ENCODE measurements around the gene RHOF. TPM values are rescaled to one million over a fixed set of nuclear protein-coding genes. Genes with fewer than 3 reads are reported as not detected.
A peak's percentile ranks its signal among the peaks of the same experiment; 100 is the strongest.

The RHOF gene
- polyA plus RNA-seq, 3 donors from 2014 or later = 97.6 to 183 (median 128) TPM

GRCh38 chr12:121827351-121828099 lies 34.0 kb upstream of the RHOF start:
- Mint-ChIP-seq H3K4me1 (no peaks in the 10 kb centered on the region), H3K27ac (no peak overlapping the region), H3K4me3 (no peak overlapping the region), H3K27me3 (ENCODE audit: low read depth in 3 of 3) (peaks cover 4 to 5% (median 4%) of the 10 kb centered on the region in 3 donors), H3K36me3 (peaks cover 9 to 32% (median 17%) of the 10 kb centered on the region in 3 donors), H3K9me3 (peaks cover 0 to 2% (median 0%) of the 10 kb centered on the region in 6 donors)
- no peak for DNase-seq

DNA sequence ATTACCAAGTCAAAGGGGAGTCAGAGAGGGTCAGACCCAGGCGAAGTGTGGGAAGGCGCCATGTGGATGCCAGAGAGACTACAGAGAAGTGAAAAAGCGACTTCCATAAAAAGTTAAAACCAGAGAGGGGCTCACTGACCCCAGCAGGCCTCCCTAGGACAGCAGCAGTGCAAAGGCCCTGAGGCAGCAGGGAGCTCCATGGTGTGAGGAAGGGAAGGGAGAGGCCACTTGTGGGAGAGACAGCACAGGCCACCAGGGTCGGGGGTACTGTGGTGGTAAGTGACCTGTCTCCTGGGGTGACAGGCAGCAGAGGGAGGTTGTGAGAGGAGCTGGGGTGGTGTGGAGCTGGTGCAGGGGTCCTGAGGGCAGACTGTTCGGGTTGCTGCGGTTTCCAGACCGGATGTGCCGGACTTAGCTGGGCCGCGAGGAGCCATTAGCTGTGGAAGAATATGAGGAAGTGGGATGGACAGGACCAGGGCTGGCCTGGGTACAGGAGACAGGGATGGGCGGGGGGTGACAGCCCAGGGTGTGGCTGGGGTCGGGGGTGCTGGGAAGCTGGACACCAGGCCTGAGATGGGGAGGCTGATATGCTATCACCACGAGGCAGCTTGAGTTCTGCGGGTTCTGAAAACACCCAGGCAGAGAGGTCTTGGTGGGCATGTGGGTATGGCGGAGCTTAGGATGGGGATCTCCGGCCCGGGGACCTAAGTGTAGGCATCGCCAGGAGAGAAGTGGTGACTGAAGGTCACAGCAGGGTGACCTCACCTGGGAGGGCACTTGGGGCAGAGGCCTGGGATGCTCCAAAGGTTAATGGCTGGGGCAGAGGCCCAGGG lies 33.0 kb upstream of the RHOF start:
- Mint-ChIP-seq H3K27ac (peak overlapping the region in 5 of 6 donors; percentile 40 to 85 (median 67)), H3K4me1 (no peaks in the 10 kb centered on the region), H3K4me3 (no peak overlapping the region), H3K36me3 (peaks cover 9 to 22% (median 16%) of the 10 kb centered on the region in 3 donors), H3K27me3 (ENCODE audit: low read depth in 3 of 3) (peaks cover 4 to 5% (median 4%) of the 10 kb centered on the region in 3 donors), H3K9me3 (peaks cover 0 to 2% (median 0%) of the 10 kb centered on the region in 6 donors)
- DNase-seq = no peak

DNA sequence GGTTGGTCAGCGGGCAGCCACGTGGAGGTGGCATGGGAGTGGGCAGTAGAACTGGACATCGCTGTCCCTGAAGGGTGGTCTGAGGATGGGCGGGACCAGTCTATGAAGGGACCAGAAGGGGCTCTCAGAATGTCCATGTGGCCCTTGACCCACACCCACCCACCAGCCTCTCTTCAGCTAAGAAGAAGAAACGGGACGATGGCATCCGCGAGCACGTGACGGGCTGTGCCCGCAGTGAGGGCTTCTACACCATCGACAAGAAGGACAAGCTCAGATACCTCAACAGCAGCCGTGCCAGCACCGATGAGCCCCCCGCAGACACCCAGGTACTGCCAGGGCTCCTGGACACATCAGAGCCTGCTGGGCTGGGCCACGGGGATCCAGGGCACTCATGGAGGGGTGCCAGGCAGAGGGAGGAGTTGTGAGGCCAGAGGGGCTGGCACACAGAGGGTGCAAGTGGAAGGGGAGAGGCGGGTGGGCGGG lies 31.6 kb upstream of the RHOF start:
- Mint-ChIP-seq H3K4me1 (no peaks in the 10 kb centered on the region), H3K27ac (peak overlapping the region in 1 of 6 donors; percentile 64), H3K4me3 (no peak overlapping the region), H3K9me3 (peaks cover 0 to 2% (median 0%) of the 10 kb centered on the region in 6 donors), H3K27me3 (ENCODE audit: low read depth in 3 of 3) (peaks cover 4 to 5% (median 4%) of the 10 kb centered on the region in 3 donors), H3K36me3 (peaks cover 6 to 25% (median 18%) of the 10 kb centered on the region in 3 donors)
- no peak for DNase-seq

GRCh38 chr12:121823727-121824115 lies 30.2 kb upstream of the RHOF start:
- no peak for DNase-seq
- Mint-ChIP-seq H3K27ac (no peak overlapping the region), H3K4me3 (no peak overlapping the region)

DNA sequence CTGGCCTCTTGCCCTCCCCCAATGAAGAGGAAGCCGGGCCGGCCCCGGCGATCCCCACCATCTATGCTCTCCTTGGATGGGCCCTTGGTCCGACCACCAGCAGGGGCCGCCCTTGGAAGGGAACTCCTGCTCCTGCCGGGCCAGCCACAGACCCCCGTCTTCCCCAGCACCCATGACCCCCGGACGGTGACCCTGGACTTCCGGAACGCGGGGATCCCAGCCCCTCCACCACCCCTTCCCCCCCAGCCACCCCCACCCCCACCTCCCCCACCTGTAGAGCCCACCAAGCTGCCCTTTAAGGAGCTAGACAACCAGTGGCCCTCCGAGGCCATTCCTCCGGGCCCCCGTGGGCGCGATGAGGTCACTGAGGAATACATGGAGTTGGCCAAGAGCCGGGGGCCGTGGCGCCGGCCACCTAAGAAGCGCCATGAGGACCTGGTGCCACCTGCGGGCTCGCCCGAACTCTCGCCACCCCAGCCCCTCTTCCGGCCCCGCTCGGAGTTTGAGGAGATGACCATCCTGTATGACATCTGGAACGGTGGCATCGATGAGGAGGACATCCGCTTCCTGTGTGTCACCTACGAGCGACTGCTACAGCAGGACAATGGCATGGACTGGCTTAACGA lies 29.7 kb upstream of the RHOF start:
- no peaks in the 10 kb centered on the region for H3K4me1 Mint-ChIP-seq
- peaks cover 4 to 5% (median 4%) of the 10 kb centered on the region in 3 donors for H3K27me3 Mint-ChIP-seq (ENCODE audit: low read depth in 3 of 3)
- no peak overlapping the region for H3K4me3 Mint-ChIP-seq
- no peak overlapping the region for H3K27ac Mint-ChIP-seq
- peaks cover 2 to 17% (median 12%) of the 10 kb centered on the region in 3 donors for H3K36me3 Mint-ChIP-seq
- no peak for DNase-seq
- peaks cover 0 to 2% (median 0%) of the 10 kb centered on the region in 6 donors for H3K9me3 Mint-ChIP-seq

More at GRCh38 chr12:121823727-121824115, 30.2 kb upstream of the RHOF start:
- Mint-ChIP-seq H3K9me3 (peaks cover 0 to 2% (median 0%) of the 10 kb centered on the region in 6 donors), H3K27me3 (ENCODE audit: low read depth in 3 of 3) (peaks cover 4 to 5% (median 4%) of the 10 kb centered on the region in 3 donors), H3K4me1 (no peaks in the 10 kb centered on the region), H3K36me3 (peaks cover 6 to 22% (median 17%) of the 10 kb centered on the region in 3 donors)

- no peaks in the 10 kb centered on the region for H3K4me1 Mint-ChIP-seq
- H3K27ac Mint-ChIP-seq = no peak overlapping the region
- H3K36me3 Mint-ChIP-seq = peaks cover 0 to 21% (median 11%) of the 10 kb centered on the region in 3 donors
- peaks cover 0 to 2% (median 0%) of the 10 kb centered on the region in 6 donors for H3K9me3 Mint-ChIP-seq
- H3K4me3 Mint-ChIP-seq = no peak overlapping the region
- no peak for DNase-seq
- H3K27me3 Mint-ChIP-seq (ENCODE audit: low read depth in 3 of 3) = peaks cover 4 to 5% (median 5%) of the 10 kb centered on the region in 3 donors
These were observed 29.1 kb upstream of the RHOF start for GRCh38 chr12:121822393-121823100.

GRCh38 chr12:121820056-121820455 lies 26.6 kb upstream of the RHOF start:
- Mint-ChIP-seq H3K27me3 (ENCODE audit: low read depth in 3 of 3) (peaks cover 0 to 2% (median under 1%) of the 10 kb centered on the region in 3 donors), H3K36me3 (peaks cover 5 to 29% (median 6%) of the 10 kb centered on the region in 3 donors), H3K4me3 (no peak overlapping the region), H3K4me1 (peaks cover 0 to 1% of the 10 kb centered on the region in 2 donors), H3K9me3 (peaks cover 0 to 2% (median 0%) of the 10 kb centered on the region in 6 donors), H3K27ac (no peak overlapping the region)
- no peak for DNase-seq

DNA sequence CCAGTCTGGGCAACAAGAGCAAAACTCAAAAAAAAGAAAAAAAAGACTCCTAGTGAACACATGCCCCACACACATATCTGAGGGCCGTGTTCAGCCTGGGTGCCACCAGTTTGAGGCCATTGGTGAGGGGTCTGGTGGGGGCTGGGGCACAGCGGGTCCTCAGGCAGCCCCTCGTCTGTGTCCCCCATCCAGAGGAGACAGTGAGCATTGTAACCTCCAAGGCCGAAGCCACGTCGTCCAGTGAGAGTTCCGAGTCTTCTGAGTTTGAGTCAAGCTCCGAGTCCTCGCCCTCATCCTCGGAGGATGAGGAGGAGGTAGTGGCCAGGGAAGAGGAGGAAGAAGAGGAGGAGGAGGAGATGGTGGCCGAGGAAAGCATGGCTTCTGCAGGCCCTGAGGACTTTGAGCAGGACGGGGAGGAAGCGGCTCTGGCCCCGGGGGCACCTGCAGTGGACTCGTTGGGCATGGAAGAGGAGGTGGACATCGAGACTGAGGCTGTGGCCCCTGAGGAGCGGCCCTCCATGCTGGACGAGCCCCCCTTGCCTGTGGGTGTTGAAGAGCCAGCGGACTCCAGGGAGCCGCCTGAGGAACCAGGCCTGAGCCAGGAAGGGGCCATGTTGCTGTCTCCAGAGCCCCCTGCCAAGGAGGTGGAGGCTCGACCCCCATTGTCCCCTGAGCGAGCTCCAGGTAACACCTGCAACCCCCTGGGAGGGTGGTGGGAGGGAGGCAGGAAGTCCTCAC lies 25.9 kb upstream of the RHOF start:
- peaks cover 5 to 30% (median 6%) of the 10 kb centered on the region in 3 donors for H3K36me3 Mint-ChIP-seq
- no peak overlapping the region for H3K4me3 Mint-ChIP-seq
- peaks cover 0 to 2% (median 0%) of the 10 kb centered on the region in 3 donors for H3K27me3 Mint-ChIP-seq (ENCODE audit: low read depth in 3 of 3)
- peaks cover 0 to under 1% (median 0%) of the 10 kb centered on the region in 6 donors for H3K9me3 Mint-ChIP-seq
- peaks cover 0 to 1% of the 10 kb centered on the region in 2 donors for H3K4me1 Mint-ChIP-seq
- H3K27ac Mint-ChIP-seq = peak overlapping the region in 1 of 6 donors; percentile 35
- DNase-seq = no peak

DNA sequence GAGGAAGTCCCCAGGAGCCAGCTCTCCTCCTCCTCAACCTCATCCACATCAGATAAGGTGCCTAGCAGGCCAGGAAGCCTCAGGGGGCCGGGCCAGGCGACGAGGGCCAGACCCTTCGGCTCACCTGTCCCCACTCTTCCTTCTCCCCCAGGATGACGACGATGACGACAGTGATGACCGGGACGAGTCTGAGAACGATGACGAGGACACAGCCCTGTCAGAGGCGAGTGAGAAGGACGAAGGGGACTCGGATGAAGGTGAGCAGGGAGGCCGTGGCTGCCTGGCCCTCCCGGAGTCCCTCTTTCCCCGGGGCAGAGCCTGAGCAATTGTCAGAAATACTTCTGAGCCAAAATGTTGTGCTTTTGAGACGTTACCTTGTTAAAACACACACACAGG lies 24.2 kb upstream of the RHOF start:
- Mint-ChIP-seq H3K9me3 (no peaks in the 10 kb centered on the region), H3K4me1 (peaks cover 12 to 13% of the 10 kb centered on the region in 2 donors), H3K36me3 (peaks cover 5 to 30% (median 6%) of the 10 kb centered on the region in 3 donors), H3K4me3 (no peak overlapping the region), H3K27me3 (ENCODE audit: low read depth in 3 of 3) (peaks cover 0 to 2% (median 0%) of the 10 kb centered on the region in 3 donors), H3K27ac (no peak overlapping the region)
- no peak for DNase-seq

GRCh38 chr12:121816925-121817647 lies 23.6 kb upstream of the RHOF start:
- Mint-ChIP-seq H3K4me1 (peaks cover 17 to 18% of the 10 kb centered on the region in 2 donors), H3K4me3 (no peak overlapping the region), H3K27ac (no peak overlapping the region), H3K9me3 (no peaks in the 10 kb centered on the region), H3K27me3 (ENCODE audit: low read depth in 3 of 3) (peaks cover 0 to 4% (median 0%) of the 10 kb centered on the region in 3 donors), H3K36me3 (peaks cover 5 to 30% (median 6%) of the 10 kb centered on the region in 3 donors)
- no peak for DNase-seq

GRCh38 chr12:121815263-121815662 lies 21.8 kb upstream of the RHOF start:
- Mint-ChIP-seq H3K27ac (no peak overlapping the region), H3K4me3 (no peak overlapping the region), H3K36me3 (peaks cover 0 to 29% (median 6%) of the 10 kb centered on the region in 3 donors), H3K9me3 (no peaks in the 10 kb centered on the region), H3K4me1 (peaks cover 29% of the 10 kb centered on the region in 2 donors), H3K27me3 (ENCODE audit: low read depth in 3 of 3) (peaks cover 0 to 4% (median 0%) of the 10 kb centered on the region in 3 donors)
- no peak for DNase-seq

Measured in immature natural killer cell (primary cell).